Measurements from ENCODE around the gene OLFML2B.

OLFML2B gene

DNA sequence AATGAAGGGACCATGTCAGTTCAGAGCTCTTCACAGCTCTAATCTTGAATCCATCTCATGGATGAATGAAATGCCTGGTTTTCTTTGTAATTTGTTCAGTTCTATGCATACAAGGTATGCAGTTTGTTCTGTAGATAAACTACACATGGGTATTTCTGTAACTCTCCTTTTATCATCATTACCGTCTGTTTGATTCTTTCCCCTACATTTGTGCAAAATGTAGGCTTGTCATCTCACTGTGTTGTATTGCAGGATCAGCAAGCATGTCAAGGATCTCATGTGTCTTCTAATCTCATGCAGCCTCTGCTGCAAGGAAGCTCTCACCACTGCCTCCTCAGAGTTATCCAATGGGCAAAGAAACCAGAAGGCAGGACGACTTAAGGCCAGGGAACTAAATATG lies 79.3 kb downstream of the OLFML2B start:
- DNase-seq, result no peak
- TF ChIP-seq, protein P1, sequence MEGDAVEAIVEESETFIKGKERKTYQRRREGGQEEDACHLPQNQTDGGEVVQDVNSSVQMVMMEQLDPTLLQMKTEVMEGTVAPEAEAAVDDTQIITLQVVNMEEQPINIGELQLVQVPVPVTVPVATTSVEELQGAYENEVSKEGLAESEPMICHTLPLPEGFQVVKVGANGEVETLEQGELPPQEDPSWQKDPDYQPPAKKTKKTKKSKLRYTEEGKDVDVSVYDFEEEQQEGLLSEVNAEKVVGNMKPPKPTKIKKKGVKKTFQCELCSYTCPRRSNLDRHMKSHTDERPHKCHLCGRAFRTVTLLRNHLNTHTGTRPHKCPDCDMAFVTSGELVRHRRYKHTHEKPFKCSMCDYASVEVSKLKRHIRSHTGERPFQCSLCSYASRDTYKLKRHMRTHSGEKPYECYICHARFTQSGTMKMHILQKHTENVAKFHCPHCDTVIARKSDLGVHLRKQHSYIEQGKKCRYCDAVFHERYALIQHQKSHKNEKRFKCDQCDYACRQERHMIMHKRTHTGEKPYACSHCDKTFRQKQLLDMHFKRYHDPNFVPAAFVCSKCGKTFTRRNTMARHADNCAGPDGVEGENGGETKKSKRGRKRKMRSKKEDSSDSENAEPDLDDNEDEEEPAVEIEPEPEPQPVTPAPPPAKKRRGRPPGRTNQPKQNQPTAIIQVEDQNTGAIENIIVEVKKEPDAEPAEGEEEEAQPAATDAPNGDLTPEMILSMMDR (IDR thresholded peaks at IDR 0.05; ENCODE audit: low read depth, low read length), result no peak
- H3K4me3 ChIP-seq (ENCODE audit: low read depth, low read length), result no peak overlapping the region

DNA sequence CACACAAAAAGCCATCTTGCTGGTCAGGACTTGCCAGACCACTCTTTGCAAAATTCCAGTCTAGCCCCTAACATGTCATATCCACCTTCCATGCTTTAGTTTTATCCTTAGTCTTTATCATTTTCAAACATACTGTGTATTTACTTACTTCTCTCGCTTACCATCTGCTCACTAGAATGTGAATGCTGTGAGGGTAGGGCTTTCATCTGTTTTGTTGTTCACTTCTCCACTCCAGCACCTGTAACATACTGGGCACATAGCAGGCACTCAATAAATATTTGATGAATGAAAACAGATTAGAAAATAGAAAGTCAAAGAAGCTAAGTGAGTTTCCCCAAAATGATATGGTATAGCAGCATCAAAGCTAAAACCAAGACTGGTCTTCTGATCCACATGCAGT lies 79.9 kb downstream of the OLFML2B start:
- Histone ChIP-seq H3K27ac (no peak overlapping the region), H3K27me3 (ENCODE audit: insufficient read depth, low read depth, severe bottlenecking) (no peaks in the 10 kb centered on the region), H3K36me3 (peaks cover 12% of the 10 kb centered on the region), H3K9me3 (ENCODE audit: severe bottlenecking) (no peaks in the 10 kb centered on the region), H3K4me3 (ENCODE audit: low read depth, low read length) (no peak overlapping the region)
- TF ChIP-seq, protein P1 (IDR thresholded peaks at IDR 0.05; ENCODE audit: low read depth, low read length), result no peak
- DNase-seq, result no peak

More for the DNA sequence above, 79.3 kb downstream of the OLFML2B start:
- no peaks in the 10 kb centered on the region for H3K9me3 ChIP-seq (ENCODE audit: severe bottlenecking)
- H3K27me3 ChIP-seq (ENCODE audit: insufficient read depth, low read depth, severe bottlenecking), result no peaks in the 10 kb centered on the region
- H3K36me3 ChIP-seq, result peaks cover 12% of the 10 kb centered on the region
- H3K27ac ChIP-seq, result no peak overlapping the region

- no peak for DNase-seq
- H3K36me3 ChIP-seq, result peaks cover 12% of the 10 kb centered on the region
- no peak overlapping the region for H3K4me3 ChIP-seq (ENCODE audit: low read depth, low read length)
- H3K9me3 ChIP-seq (ENCODE audit: severe bottlenecking), result no peaks in the 10 kb centered on the region
- H3K27ac ChIP-seq, result no peak overlapping the region
- TF ChIP-seq, protein P1 (IDR thresholded peaks at IDR 0.05; ENCODE audit: low read depth, low read length), result no peak
- H3K27me3 ChIP-seq (ENCODE audit: insufficient read depth, low read depth, severe bottlenecking), result no peaks in the 10 kb centered on the region
Observed at GRCh38 chr1:161941726-161942436, 81.8 kb downstream of the OLFML2B start.

DNA sequence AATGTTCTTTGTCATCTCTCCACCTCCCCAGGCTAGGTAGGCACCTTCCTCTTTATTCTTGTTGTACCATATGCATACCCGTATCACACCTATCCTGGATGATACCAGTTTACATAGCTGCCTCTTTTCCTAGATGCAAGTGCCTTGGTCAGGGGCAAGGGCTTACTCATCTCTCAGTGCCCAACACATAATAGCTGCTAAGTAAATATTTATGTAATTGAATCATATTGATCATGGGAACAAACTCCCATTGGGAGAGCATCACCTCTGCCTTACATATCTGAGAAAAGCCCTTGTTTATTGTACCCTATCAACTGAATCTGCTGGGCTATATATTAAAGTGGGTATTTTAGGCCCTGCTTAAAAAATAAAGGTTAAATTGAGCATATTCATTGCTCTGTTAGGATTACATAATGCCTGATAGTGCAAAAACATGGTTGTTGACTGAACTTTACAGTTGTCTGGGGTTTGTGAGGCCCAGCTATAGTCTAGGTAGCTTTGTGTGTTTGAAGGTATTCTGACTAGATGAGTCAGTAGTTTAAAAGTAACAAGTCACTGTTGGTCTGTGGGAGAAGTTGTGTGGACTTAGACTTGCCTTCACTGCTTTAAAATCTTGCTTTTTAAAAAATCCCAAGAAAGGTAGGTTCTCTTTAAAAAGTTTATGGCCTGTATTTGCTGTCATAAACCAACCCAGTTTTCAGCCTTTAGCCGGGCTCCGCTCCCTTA lies 82.6 kb downstream of the OLFML2B start:
- peaks cover 17% of the 10 kb centered on the region for H3K36me3 ChIP-seq
- no peak for DNase-seq
- no peaks in the 10 kb centered on the region for H3K9me3 ChIP-seq (ENCODE audit: severe bottlenecking)
- TF ChIP-seq, protein P1 (IDR thresholded peaks at IDR 0.05; ENCODE audit: low read depth, low read length), result no peak
- no peak overlapping the region for H3K27ac ChIP-seq
- H3K27me3 ChIP-seq (ENCODE audit: insufficient read depth, low read depth, severe bottlenecking), result no peaks in the 10 kb centered on the region
- no peak overlapping the region for H3K4me3 ChIP-seq (ENCODE audit: low read depth, low read length)

- no peaks in the 10 kb centered on the region for H3K9me3 ChIP-seq (ENCODE audit: severe bottlenecking)
Observed at GRCh38 chr1:161936786-161937185, 86.9 kb downstream of the OLFML2B start.

More at GRCh38 chr1:161936786-161937185, 86.9 kb downstream of the OLFML2B start:
- Histone ChIP-seq H3K36me3 (peaks cover 5% of the 10 kb centered on the region; the same call in 1 of the 2 replicates), H3K4me3 (ENCODE audit: low read depth, low read length) (no peak overlapping the region), H3K27ac (no peak overlapping the region), H3K27me3 (ENCODE audit: insufficient read depth, low read depth, severe bottlenecking) (no peaks in the 10 kb centered on the region)
- no peak for DNase-seq
- TF ChIP-seq, protein P1 (IDR thresholded peaks at IDR 0.05; ENCODE audit: low read depth, low read length), result no peak
